ENCODE measurements around the gene CLEC2D.

DNA sequence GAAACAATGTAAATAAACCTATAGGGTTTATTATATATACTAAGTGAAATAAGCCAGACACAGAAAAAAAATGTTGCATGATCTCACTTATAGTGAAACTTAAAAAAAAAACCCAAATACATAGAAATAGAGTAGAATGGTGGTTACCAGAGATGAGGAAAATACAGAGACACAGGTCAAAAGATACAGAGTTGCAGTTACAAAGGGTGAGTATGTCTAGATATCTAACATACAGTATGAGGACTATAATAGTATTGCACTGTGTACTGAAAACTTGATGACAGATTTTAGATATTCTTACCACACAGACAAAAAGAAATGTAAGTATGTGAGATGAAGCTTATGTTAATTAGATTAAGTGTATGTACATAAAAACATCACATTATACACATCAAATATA is 28.1 kb downstream of the CLEC2D start:
- TF ChIP-seq, protein P1, sequence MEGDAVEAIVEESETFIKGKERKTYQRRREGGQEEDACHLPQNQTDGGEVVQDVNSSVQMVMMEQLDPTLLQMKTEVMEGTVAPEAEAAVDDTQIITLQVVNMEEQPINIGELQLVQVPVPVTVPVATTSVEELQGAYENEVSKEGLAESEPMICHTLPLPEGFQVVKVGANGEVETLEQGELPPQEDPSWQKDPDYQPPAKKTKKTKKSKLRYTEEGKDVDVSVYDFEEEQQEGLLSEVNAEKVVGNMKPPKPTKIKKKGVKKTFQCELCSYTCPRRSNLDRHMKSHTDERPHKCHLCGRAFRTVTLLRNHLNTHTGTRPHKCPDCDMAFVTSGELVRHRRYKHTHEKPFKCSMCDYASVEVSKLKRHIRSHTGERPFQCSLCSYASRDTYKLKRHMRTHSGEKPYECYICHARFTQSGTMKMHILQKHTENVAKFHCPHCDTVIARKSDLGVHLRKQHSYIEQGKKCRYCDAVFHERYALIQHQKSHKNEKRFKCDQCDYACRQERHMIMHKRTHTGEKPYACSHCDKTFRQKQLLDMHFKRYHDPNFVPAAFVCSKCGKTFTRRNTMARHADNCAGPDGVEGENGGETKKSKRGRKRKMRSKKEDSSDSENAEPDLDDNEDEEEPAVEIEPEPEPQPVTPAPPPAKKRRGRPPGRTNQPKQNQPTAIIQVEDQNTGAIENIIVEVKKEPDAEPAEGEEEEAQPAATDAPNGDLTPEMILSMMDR (conservative IDR thresholded peaks at IDR 0.05; ENCODE audit: low read depth, low read length): no peak
- TF ChIP-seq EZH2 (IDR thresholded peaks at IDR 0.05; ENCODE audit: low read length, unreplicated experiment): no peak
